ENCODE data around the gene METTL23.

METTL23 gene, protein sequence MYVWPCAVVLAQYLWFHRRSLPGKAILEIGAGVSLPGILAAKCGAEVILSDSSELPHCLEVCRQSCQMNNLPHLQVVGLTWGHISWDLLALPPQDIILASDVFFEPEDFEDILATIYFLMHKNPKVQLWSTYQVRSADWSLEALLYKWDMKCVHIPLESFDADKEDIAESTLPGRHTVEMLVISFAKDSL

GRCh38 chr17:76726776-76727718 is at the start of gene METTL23:
METTL23 (plus strand) TSS chr17:76726839; CDS start chr17:76729711, 2,872 bp downstream.
- peak; percentile 63 for DNase-seq

- DNase-seq, result no peak
Measured at GRCh38 chr17:76677406-76677805, 49.2 kb upstream of the METTL23 start.

- DNase-seq, result no peak
Measured at GRCh38 chr17:76678330-76678729, 48.3 kb upstream of the METTL23 start.

DNA sequence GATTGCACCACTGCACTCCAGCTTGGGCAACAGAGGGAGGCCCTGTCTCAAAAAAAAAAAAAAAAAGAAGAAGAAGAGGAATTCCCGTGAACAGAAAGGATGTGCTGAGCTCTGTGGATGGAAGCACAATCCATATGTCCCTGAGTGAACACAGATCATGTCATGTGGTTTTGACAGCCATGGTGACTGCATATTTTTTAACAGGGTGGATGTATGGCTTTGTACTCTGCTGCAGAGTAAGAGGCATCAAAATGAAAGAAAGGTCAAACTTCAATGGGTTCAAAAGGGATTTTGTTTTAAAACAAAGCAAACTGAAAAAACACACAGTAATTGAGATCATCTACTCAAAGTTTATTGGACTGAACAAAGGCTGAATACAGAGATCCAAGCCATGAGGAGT is 47.4 kb upstream of the METTL23 start:
- DNase-seq, result peak; percentile 7

GRCh38 chr17:76681222-76682137 is 45.2 kb upstream of the METTL23 start:
- peak; percentile 60 for DNase-seq

DNA sequence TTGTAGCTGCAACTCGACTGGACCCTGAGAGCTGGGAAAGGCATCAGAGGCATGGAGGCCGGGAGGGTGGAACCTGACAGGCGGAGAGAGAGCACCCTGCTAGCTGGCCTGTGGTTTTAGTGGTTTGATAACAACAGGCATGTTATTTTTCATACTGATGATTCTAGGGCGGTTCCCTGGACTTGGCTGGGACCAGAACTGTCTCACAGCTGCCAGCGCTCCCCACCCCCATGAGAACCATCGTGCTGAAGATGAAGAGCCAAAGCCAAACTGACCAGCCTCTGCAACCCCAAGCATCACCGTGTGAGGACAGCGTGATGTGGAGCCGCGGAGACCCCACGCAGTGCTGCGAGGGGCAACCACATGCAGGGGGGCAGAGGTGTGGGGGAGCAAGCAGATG is 44.3 kb upstream of the METTL23 start:
- DNase-seq, result no peak

- no peak for DNase-seq
Measured at GRCh38 chr17:76683011-76683755, 43.5 kb upstream of the METTL23 start.

DNA sequence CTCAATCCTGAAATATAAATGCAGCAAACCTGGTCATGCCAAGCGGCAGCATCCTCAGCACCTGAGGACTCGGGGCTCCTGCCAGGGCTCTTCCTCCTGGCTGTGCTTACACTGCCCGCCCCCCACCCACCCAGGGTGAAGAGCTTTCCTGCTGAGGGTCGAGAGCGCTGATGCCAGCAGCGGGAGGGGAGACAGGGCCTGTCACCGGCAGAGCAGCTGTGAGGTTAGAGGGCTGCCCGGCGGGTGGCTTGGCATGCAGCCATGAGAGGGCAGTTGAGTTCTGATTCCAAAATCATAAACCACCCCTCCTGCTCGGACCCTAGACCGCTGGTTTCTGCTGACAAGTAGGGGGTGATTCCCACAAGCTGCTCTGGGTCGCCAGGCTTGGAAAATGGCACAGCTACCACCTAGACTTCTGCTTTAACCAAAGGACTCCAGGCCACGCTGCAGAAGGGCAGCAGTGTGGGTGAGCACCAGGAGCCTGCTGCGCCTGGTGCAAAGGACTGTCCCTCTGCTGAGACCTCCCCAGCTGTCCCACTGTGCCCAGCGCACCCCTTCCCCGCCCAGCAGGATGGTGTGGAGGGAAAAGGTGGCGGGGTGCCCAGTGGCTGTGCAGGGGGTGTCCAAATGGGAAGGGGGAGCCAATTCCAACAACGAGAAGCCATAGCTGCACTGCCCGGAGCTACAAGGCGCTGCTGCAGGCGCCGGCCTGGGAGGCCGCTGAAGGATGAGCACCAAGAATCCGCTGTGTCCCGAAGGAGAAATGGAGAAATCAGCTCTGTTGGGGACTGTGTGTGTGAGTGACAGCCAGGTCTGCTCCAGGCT is 42.5 kb upstream of the METTL23 start:
- DNase-seq, result no peak

- no peak for DNase-seq
Measured at GRCh38 chr17:76684756-76685155, 41.9 kb upstream of the METTL23 start.

GRCh38 chr17:76685366-76685765 is 41.3 kb upstream of the METTL23 start:
- no peak for DNase-seq

DNA sequence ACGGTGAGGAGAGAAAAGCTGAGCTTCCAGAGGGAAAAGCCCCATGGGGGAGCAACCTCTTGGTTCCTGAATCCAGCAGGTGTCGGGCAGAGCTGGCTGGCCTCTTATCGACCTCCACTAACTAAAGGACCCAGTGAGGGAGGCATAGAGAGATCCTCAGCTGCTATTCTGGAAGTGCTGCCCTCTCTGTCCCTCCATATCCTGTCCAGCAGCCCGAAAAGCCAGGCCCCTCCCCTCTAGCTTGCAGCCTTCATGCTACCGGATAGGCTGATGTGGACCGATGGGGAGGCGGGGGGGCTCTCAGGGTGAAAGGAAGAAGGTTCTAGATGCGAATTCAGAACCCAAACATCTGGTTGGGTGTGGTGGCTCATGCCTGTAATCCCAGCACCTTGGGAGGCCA is 40.8 kb upstream of the METTL23 start:
- DNase-seq, result no peak

DNA sequence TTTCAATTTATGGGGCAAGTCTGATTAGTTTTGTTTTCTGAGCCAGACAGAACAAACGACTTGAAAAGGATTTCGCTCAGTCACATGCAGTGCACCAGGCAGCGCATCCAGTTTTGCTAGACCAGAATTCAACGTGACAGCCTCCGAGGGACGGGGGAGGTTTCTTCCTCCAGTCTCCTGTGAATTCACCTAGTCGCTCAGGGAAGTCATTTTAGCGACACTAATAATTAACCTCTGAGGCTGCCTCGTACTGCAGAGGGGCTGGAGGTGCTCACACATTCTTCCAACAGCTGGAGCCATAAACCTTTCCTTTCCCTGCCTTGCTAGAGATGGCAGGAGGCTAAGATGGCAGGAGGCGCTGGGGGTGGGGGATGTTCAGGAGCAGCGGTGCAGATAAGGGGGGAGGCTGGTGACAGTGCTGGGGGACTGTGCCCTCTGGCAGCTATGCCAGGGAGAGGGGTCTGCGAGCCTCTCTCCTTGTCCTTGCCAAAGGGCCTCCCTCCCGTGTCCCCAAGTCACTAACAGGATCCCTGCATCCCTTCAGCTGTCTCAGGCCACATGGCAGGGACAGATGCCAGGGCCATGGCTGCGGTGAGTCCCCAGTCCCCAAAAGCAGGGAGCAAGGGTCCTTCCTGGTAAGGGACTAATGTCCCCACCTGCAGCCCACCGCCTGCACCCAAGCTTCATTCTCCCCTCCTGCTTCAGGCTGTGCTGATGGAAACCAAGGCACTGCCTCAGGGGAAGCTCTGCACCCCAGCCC is 39.9 kb upstream of the METTL23 start:
- no peak for DNase-seq

DNA sequence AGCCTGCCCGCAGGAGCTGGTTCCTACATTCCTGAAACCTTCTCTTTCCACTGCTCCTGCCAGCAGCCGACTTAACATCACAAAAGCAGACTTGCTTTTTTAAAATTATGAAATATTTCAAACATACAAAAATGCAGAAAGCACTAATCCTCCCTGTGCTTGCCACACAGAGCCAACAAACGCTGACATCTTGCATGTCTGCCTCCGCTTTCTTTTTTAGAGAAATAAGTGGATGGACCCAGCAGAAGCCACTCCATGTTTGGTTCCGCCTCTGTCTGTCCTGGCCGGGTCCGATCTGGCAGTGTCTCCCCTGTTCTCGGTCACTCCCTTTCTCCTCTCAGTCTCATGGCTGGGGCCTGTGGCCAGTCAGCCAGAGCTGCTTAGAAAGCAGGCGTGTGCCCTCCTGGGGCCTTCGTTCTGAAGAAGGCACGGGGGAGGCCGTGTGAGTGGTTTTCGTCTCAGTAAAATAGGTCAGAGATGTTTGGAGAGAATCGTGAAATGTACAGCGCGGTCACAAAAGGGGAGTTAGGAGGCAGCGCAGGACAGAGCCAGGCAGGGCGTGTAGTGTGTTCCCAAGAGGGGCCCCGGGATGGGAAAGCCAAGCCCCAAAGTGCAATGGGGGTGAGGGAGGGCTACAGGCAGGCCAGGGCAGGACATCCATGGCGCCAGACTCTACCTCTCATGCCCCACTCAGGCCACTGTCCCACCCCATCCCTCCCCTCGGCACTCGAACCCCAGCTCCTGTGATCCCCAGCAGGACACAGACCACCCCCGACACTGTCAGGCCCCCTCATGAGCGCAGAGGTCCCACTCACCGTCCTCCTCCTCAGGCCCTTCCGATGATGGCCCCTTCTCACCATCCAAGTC is 39.1 kb upstream of the METTL23 start:
- DNase-seq, result no peak

DNA sequence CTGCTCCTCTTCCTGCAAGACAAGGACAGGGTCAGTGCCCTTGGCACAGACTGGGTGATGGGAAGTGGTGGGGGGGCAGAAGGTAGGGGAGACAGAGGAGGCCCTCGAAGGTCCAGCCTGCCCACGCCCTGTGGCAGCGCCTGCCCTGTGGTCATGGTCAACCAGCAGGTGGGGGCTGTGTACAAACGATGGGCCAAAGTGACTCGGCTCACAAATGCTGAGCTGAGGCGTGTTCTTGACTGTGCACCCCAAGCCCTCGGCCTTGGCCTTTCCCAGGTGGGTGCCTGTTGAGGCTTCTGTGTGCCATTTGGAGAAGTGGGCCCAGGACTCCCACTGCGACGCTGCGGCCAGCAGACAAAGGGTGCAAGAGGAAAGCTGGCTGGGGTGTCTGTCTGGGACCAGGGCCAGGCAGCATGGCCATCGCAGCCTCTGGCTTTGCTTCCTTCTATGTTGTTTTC is 38.4 kb upstream of the METTL23 start:
- DNase-seq, result no peak

DNA sequence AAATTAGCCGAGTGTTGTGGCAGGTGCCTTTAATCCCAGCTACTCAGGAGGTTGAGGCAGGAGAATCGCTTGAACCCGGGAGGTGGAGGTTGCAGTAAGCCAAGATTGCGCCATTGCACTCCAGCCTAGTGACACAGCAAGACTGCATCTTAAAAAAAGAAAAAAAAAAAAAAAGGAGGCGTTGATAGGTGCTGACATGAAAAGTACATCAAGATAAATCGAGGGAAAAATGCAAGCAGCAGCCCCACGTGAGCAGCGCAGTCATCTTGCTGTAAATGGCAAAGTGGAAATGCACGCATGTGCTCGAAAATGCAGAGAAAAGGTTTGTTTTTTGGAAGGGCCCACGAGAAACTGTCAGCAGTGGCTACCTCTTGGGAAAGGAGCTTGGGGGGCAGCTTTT is 36.8 kb upstream of the METTL23 start:
- no peak for DNase-seq

GRCh38 chr17:76690596-76691280 is 35.9 kb upstream of the METTL23 start:
- no peak for DNase-seq

- no peak for DNase-seq
Measured at GRCh38 chr17:76691379-76692191, 35.1 kb upstream of the METTL23 start.
